ENCODE measurements around the gene SLC22A14.
"Not testable (repeated sequence)": the region's sequence is repeated elsewhere in the genome, so short reads cannot be mapped to it uniquely, and the experiment has no call there.

The SLC22A14 gene

GRCh38 chr3:38289286-38290217 is 7.5 kb downstream of the SLC22A14 start:
- not testable (repeated sequence) for H3K4me3 Mint-ChIP-seq, H3K27me3 Mint-ChIP-seq, H3K9me3 Mint-ChIP-seq, ATAC-seq, H3K36me3 Mint-ChIP-seq, H3K27ac Mint-ChIP-seq, H3K4me1 Mint-ChIP-seq

- H3K4me1 Mint-ChIP-seq, ATAC-seq, H3K27ac Mint-ChIP-seq: not testable (repeated sequence)
Measured at GRCh38 chr3:38297053-38297452, 15.0 kb downstream of the SLC22A14 start.

GRCh38 chr3:38297537-38297936 is 15.4 kb downstream of the SLC22A14 start:
- Mint-ChIP-seq H3K27me3 (peaks cover 20% of the 10 kb centered on the region), H3K36me3 (no peaks in the 10 kb centered on the region), H3K4me1 (no peaks in the 10 kb centered on the region), H3K9me3 (no peaks in the 10 kb centered on the region), H3K4me3 (no peak overlapping the region), H3K27ac (no peak overlapping the region)
- ATAC-seq = no peak

More at GRCh38 chr3:38297053-38297452, 15.0 kb downstream of the SLC22A14 start:
- H3K36me3 Mint-ChIP-seq, H3K4me3 Mint-ChIP-seq, H3K9me3 Mint-ChIP-seq: not testable (repeated sequence)
- H3K27me3 Mint-ChIP-seq = peaks cover 20% of the 10 kb centered on the region

- Mint-ChIP-seq H3K4me3 (no peak overlapping the region), H3K27me3 (peaks cover 24% of the 10 kb centered on the region), H3K4me1 (no peaks in the 10 kb centered on the region), H3K36me3 (no peaks in the 10 kb centered on the region), H3K9me3 (no peaks in the 10 kb centered on the region), H3K27ac (no peak overlapping the region)
- no peak for ATAC-seq
Measured at GRCh38 chr3:38297947-38298711, 16.0 kb downstream of the SLC22A14 start.

GRCh38 chr3:38306941-38307340 is 24.8 kb downstream of the SLC22A14 start:
- H3K36me3 Mint-ChIP-seq = peaks cover 6% of the 10 kb centered on the region
- H3K9me3 Mint-ChIP-seq = peaks cover 7% of the 10 kb centered on the region
- H3K4me3 Mint-ChIP-seq = no peak overlapping the region
- no peak overlapping the region for H3K27ac Mint-ChIP-seq
- H3K27me3 Mint-ChIP-seq = peaks cover 58% of the 10 kb centered on the region
- H3K4me1 Mint-ChIP-seq = no peaks in the 10 kb centered on the region
- no peak for ATAC-seq

- no peak for ATAC-seq
- peaks cover 6% of the 10 kb centered on the region for H3K36me3 Mint-ChIP-seq
- H3K27ac Mint-ChIP-seq = no peak overlapping the region
- H3K4me1 Mint-ChIP-seq = no peaks in the 10 kb centered on the region
- H3K4me3 Mint-ChIP-seq = no peak overlapping the region
- H3K9me3 Mint-ChIP-seq = peaks cover 7% of the 10 kb centered on the region
- H3K27me3 Mint-ChIP-seq = peaks cover 65% of the 10 kb centered on the region
Measured at GRCh38 chr3:38307599-38307998, 25.5 kb downstream of the SLC22A14 start.

GRCh38 chr3:38308456-38308855 is 26.4 kb downstream of the SLC22A14 start:
- peaks cover 6% of the 10 kb centered on the region for H3K36me3 Mint-ChIP-seq
- peaks cover 63% of the 10 kb centered on the region for H3K27me3 Mint-ChIP-seq
- no peaks in the 10 kb centered on the region for H3K4me1 Mint-ChIP-seq
- no peak overlapping the region for H3K27ac Mint-ChIP-seq
- ATAC-seq = no peak
- no peak overlapping the region for H3K4me3 Mint-ChIP-seq
- peaks cover 7% of the 10 kb centered on the region for H3K9me3 Mint-ChIP-seq

- Mint-ChIP-seq H3K27me3 (peaks cover 43% of the 10 kb centered on the region), H3K27ac (no peak overlapping the region), H3K36me3 (no peaks in the 10 kb centered on the region), H3K4me3 (no peak overlapping the region), H3K9me3 (no peaks in the 10 kb centered on the region), H3K4me1 (no peaks in the 10 kb centered on the region)
- ATAC-seq = no peak
Measured at GRCh38 chr3:38311476-38311875, 29.4 kb downstream of the SLC22A14 start.

GRCh38 chr3:38311941-38312340 is 29.8 kb downstream of the SLC22A14 start:
- no peaks in the 10 kb centered on the region for H3K4me1 Mint-ChIP-seq
- H3K27ac Mint-ChIP-seq = no peak overlapping the region
- no peak for ATAC-seq
- no peaks in the 10 kb centered on the region for H3K9me3 Mint-ChIP-seq
- H3K36me3 Mint-ChIP-seq = no peaks in the 10 kb centered on the region
- no peak overlapping the region for H3K4me3 Mint-ChIP-seq
- peaks cover 43% of the 10 kb centered on the region for H3K27me3 Mint-ChIP-seq

GRCh38 chr3:38312356-38312755 is 30.3 kb downstream of the SLC22A14 start:
- Mint-ChIP-seq H3K9me3 (no peaks in the 10 kb centered on the region), H3K27ac (no peak overlapping the region), H3K4me1 (no peaks in the 10 kb centered on the region), H3K4me3 (no peak overlapping the region), H3K36me3 (no peaks in the 10 kb centered on the region), H3K27me3 (peaks cover 41% of the 10 kb centered on the region)
- no peak for ATAC-seq

GRCh38 chr3:38313263-38313662 is 31.2 kb downstream of the SLC22A14 start:
- Mint-ChIP-seq H3K4me3 (no peak overlapping the region), H3K27me3 (peaks cover 32% of the 10 kb centered on the region), H3K36me3 (no peaks in the 10 kb centered on the region), H3K4me1 (no peaks in the 10 kb centered on the region), H3K9me3 (no peaks in the 10 kb centered on the region), H3K27ac (no peak overlapping the region)
- no peak for ATAC-seq

GRCh38 chr3:38313695-38314094 is 31.6 kb downstream of the SLC22A14 start:
- Mint-ChIP-seq H3K4me3 (no peak overlapping the region), H3K4me1 (no peaks in the 10 kb centered on the region), H3K36me3 (no peaks in the 10 kb centered on the region), H3K9me3 (no peaks in the 10 kb centered on the region), H3K27me3 (peaks cover 27% of the 10 kb centered on the region), H3K27ac (no peak overlapping the region)
- no peak for ATAC-seq

- H3K9me3 Mint-ChIP-seq = no peaks in the 10 kb centered on the region
- no peaks in the 10 kb centered on the region for H3K4me1 Mint-ChIP-seq
- H3K4me3 Mint-ChIP-seq = no peak overlapping the region
- no peak for ATAC-seq
- peaks cover 22% of the 10 kb centered on the region for H3K27me3 Mint-ChIP-seq
- no peak overlapping the region for H3K27ac Mint-ChIP-seq
- no peaks in the 10 kb centered on the region for H3K36me3 Mint-ChIP-seq
Measured at GRCh38 chr3:38314112-38314763, 32.1 kb downstream of the SLC22A14 start.

GRCh38 chr3:38314764-38315487 is 32.8 kb downstream of the SLC22A14 start:
- Mint-ChIP-seq H3K36me3 (no peaks in the 10 kb centered on the region), H3K27me3 (peaks cover 15% of the 10 kb centered on the region), H3K4me3 (no peak overlapping the region), H3K27ac (no peak overlapping the region), H3K9me3 (no peaks in the 10 kb centered on the region), H3K4me1 (no peaks in the 10 kb centered on the region)
- ATAC-seq = no peak

All from stimulated activated memory B cell treated with anti-CD40 and anti-IgM and Interleukin-4, amounts not matched to agents 10 μg/mL and 1 μg/mL and 100 μg/mL, for 72 hours (primary cell).